Measurements from ENCODE around the gene SLC36A3.

SLC36A3 gene

GRCh38 chr5:151298063-151298855, 5.3 kb downstream of the SLC36A3 start:
- DNase-seq, result no peak

DNA sequence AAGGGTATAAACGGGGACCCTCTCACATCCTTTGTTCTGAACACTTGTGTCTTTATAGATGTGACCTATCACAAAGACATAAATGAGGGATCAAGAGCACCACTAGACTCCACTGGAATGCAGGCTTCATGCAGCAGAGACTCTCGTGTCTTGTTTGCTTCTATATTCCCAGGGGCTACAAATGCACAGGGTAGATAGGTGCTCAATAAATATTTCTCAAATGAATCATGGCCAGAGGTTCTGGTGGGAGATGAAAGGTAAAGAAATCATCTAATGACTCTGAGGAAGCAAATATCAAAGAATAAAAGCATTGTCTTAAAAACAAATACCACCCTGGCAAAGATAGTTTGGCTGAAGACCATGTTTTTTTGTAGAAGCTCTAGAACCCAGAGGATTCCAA, 6.6 kb downstream of the SLC36A3 start:
- no peak for DNase-seq

DNA sequence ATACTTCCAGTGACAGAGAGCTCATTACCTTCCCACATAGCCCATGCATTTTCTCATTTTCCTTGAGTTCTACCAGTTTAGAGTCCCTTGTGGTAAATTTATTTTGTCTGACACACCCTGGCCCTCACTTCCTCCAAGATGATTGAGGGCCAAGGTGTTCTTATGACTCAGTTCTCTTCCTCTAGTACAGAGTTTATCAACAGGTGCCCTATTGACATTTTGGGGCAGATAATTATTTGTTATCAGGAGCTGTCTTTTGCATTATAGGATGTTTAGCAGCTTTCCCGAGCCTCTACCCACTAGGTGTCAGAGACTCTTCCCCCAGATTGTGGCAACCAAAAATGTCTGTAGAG, 7.1 kb downstream of the SLC36A3 start:
- no peak for DNase-seq

DNA sequence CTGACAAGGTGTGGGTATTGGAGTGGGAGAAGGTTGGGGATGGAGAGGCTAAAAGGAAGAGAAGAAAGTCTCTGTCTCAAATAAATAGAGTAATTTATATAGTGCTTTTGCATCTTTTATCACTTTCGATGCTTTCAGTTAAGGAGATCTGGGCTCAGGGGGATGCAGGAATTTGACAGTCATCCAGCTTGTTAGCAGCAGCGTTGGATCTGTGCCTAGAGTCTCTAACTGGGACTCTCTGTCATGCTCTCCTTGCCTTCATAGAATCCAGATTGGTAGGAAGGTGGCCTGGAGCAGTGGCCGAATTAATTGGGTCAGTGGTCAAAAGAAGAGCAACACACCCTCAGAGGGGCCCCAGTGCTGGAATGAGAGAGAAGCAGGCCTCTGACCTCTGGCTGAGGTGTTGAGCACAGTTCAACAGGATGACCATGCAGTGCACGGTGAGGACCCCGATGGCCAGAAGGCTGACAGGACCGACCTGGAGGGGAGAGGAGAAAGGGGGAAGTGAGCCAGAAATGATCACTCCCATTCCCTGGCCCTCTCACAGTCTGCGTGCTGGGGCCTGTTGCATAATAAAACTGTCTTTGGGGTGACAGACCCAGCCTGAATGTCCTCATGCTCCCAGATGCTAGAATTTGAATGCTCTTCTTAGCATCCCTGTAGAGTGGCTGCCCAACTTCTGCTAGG, 7.6 kb downstream of the SLC36A3 start:
- no peak for DNase-seq

DNA sequence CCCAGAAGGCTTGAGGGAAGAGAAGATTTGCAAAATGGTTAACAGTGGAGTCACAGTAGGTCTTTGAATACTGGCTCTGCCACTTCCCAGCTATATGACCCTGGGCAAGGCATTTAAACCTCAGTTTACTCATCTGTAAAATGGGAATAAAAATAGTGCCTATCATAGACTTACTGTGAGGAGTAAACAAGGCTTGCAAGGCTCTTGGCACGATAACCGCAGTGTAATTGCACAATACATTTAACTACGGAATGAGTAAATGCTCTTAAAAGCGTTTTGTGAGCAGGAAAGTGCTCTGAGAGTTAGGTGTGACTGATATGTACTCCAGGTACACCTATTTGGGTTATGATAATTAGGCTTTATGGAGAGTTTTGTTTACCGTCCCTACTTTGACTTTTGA, 8.4 kb downstream of the SLC36A3 start:
- DNase-seq, result no peak

DNA sequence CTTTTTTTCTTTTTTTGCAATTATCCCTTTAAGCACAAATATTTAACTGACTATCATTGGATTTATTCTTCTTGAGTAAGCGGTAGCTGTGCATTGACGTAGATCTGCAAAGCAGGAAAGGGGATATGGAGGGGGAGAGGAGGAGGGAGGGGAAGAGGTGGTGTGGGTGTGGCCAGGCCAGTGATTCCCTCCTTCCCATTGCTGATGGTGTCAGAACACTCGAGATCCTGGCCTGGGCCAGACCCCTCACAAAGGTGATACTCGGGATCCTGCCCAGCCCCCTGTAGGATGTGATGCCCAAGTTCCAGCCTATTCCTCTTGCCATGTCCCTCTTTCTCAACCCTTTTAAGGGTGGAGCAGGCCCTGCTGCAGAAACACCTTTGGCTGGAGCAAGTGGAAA, 9.9 kb downstream of the SLC36A3 start:
- DNase-seq, result no peak

DNA sequence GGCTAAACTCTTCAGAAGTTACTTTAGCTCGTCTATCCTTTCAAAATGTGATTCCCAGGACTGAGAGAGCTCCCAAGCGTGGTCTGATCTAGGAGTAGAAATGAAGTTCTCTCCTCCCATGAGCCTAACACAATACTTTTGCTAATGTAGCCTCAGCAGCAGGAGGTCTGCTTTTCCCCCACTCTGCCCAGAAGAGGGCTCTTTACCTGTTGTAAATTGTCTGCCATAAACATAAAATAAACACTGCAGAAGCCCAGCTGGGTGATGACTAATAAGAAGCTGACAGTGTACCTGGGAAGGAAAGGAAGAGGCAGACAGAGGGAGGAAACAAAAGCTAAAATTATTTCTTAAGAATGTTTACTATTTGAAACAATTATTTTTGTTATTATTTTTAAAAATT, 15.4 kb downstream of the SLC36A3 start:
- no peak for DNase-seq

DNA sequence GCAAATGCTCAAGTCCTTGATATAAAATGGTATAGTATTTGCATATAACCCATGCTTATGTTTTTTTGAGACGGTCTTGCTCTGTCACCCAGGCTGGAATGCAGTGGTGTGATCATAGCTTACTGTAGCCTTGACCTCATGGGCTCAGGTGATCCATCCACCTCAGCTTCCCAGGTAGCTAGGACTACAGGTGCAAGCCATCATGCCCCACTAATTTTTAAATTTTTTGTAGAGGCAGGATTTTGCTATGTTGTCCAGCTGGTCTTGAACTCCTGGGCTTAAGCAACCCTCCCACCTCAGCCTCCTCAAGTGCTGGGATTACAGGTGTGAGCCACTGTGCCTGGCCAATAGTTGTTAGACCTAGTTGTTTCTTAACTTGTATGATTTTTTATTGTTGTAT, 17.3 kb downstream of the SLC36A3 start:
- no peak for DNase-seq

GRCh38 chr5:151285683-151286082, 17.9 kb downstream of the SLC36A3 start:
- DNase-seq, result no peak

DNA sequence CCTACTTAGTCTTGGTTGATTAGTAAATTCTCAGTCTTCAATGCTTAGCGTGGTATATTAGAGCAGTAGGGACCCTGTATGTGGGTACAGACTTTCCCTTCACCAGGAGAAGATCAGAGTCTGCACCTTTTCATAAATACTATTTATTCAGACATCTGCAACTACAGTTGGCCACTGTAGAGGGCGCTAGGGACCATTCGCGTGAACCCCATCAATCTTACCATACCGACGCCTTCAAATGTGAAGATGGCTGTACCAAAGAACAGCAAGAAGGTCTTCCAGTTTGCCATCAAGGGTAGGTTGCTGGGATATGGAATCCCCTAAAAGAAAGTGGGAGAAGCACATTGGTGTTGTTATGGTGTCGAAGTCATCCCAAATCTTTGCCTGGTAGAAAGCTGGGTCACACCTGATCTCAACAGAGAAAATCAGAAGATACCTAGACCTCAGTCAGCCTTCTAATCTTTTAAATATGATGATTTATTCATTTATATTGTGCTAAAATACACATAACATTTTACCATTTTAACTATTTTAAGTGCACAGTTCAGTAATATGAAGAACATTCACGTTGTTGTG, 19.1 kb downstream of the SLC36A3 start:
- DNase-seq, result no peak

- no peak for DNase-seq
Measured at GRCh38 chr5:151283120-151283825, 20.3 kb downstream of the SLC36A3 start.

- DNase-seq, result no peak
Measured at GRCh38 chr5:151281001-151281639, 22.4 kb downstream of the SLC36A3 start.

DNA sequence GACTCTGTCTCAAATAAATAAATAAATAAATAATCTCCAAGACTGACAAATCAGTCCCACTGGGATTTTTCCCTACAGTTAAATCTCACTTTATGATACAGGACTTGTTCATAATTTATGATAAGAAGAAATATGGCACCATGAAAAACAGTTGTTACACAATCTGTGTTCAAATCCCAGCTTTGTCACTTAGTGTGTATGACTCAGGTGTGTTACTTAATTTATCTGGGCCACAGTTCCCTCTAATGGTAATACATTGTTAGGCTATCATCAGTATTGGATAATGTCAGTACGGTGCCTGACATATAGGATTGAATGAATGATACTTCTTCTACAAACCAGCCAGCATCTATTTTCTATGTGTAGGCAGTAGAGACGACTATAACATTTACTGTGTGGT, 23.1 kb downstream of the SLC36A3 start:
- no peak for DNase-seq

- DNase-seq, result no peak
Measured at GRCh38 chr5:151278845-151279244, 24.7 kb downstream of the SLC36A3 start.

DNA sequence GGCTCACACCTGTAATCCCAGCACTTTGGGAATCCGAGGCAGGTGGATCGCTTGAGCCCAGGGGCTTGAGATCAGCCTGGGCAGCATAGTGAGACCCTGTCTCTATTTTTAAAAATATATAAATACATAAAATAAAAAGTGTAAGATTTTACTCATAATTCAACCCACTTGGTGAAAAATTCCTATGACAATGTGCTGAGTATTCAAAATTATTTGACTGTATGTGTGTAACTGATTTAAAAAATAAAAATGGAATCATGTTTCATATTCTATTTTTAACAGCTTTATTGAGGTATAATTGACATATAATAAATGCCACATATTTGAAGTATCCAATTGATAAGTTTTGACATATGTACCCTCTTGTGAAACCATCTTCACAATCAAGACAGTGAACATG, 27.8 kb downstream of the SLC36A3 start:
- no peak for DNase-seq

DNA sequence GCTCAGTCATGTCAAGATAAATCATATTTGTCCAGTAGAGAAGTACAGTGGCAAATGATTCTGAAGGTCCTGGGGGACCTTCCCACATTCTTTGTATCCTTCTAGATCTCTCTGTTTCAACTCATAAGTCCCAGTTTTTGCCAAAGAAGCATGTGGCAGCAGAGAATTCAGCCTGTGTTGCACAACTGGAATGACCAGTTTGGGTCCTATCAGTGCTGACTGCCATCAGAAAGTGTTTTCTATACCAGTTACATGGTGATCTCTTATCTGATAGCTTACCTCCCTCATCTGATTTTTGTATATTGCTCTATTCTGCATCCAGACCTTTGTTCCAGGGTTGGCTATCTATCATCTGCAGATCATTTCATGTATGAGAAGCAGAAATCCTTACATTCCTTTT, 28.9 kb downstream of the SLC36A3 start:
- DNase-seq, result no peak

- no peak for DNase-seq
Measured at GRCh38 chr5:151271336-151271735, 32.2 kb downstream of the SLC36A3 start.

- no peak for DNase-seq
Measured at GRCh38 chr5:151270599-151270998, 33.0 kb downstream of the SLC36A3 start.

- DNase-seq, result no peak
Measured at GRCh38 chr5:151267491-151268260, 35.9 kb downstream of the SLC36A3 start.

DNA sequence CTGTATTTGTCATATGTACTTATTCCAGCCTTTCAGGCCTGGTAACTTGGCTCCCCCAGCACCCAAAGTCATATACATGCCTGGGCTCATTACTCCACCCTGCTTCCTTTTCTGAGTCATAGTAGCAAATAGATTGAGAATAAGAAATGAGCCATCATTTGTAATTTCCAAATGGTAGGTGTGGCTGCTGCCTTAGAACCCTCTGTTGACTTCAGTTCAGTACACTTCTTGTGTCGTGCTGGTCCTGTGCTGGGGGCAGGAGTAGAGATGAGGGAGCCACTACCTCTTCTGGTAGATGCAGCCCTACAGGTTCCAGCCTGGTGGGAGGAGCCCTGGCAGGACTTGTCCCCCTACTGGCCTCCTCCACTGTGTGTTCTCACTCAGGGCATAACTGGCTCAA, 39.5 kb downstream of the SLC36A3 start:
- DNase-seq, result no peak

DNA sequence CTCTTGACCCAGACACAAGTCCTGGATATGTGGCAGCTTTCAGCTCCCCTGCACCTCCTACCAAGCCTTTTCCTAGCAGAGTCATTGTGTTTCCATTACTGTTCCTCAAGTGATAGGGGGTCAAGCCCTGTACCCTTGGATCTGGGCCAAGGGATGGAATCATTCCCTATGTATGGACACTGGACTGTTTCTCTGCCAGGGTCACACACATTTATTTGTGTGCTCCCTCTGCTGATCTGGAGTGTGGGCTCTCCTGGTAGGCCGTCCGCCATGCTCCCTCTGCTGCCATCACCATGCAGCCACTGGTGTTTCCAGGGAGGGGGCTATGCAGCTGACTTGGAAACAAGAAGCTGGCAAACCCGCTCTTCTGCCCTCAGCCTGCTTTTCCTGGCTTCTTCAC, 41.0 kb downstream of the SLC36A3 start:
- no peak for DNase-seq

DNA sequence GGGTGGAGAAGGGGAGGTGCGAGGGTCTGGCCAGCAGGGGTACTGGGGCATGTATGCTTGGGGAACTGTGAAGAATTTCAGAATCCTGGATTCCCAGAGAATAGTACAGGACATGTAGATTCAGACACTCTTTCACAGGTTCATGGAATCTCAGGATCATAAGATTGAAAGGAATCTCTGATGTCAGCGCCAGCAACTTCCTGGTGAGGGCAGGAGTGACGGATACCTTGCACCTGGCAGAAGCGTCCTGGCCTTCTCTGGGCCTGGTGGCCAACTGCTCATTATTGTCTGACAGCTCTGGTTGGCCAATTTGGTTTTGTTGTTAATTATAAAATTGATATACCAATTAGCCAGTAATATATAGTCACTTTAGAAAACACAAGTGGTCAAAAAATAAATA, 43.6 kb downstream of the SLC36A3 start:
- no peak for DNase-seq

All from effector CD8-positive, alpha-beta T cell (primary cell).